ENCODE measurements around the gene SV2B.
A peak's percentile ranks its signal among the peaks of the same experiment; 100 is the strongest.

The SV2B gene

DNA sequence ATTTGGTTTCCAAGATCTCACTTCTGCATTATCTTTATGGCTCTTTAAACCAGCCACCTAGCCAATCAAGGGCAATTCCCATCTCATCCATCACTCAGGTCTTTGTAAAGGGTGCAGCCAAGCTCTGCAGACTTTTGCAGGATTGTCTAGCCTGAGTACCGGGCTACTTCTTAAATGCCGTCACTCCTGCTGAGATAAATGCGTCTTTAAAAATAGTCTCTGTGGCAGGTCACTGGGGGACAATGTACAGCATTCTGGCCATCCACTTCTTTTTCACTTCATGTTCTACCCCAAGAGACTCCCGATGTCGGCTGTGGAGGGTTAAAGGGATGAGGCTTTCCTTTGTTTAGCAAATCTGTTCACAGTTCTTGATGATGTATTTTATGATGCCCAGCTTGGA is 194.7 kb downstream of the SV2B start:
- intact Hi-C loops (cut with DNase I), result no loop called here
- DNase-seq, result no peak

DNA sequence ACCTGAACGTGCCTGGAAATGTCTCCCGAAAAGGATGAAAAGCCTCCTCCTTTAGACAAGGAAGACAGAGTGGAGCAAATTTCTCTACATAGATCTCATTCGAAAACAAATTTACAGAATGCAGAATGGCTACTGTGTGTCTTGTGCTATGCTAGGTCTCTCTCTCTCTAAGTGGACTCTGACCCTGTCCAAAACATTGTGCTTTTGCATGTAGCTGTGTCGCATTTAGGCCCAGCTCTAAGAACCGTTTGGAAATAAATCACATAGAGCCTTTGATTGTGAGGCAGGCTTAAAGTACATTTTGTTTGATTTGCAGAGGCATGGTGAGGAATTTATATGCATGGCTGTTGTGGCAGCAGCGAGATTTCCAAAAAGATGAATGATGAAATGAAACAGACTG is 198.0 kb downstream of the SV2B start:
- no peak for DNase-seq
- intact Hi-C loops (cut with DNase I), result no loop called here

DNA sequence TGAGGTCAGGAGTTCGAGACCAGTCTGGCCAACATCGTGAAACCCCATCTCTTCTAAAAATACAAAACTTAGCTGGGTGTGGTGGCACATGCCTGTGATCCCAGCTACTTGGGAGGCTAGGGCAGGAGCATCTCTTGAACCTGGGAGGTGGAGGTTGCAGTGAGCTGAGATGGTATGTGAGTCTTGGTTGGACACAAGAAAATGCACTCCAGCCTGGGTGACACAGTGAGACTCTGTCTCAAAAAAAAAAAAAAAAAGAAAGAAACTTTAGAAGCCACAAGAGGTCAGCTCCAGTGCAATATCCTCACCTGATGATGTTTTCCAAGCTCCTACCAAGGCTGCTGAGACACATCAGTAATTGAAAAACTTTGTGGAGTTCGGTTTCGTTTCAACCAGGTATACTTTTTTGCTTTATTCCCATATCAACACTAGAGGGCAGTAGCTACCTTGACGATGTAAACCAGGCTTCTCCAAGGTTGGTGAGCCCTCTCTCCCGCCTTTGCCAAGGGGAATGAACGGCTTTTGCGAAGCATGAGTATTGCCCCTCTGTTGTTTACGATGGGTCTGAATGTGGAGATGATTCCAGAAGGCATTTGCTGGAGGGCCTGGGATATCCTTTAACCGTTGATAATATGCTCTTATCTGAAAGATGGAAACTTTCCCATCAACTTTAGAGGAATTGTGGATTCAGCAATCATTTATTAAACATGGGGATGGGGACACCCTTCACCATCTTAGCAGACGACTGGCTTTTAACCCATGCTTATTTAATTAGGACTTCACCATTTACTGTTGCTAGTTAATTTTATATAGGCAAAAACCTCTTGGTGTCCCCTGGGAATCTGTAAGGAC is 202.8 kb downstream of the SV2B start:
- DNase-seq, result peak in 6 of 10 donors; percentile 27 to 85 (median 44)
- intact Hi-C loops (cut with DNase I), result loop anchor here (1.0 to 10.0 kb wide), 5 partner anchors 219 to 774 kb away; partner anchors contain the start of gene SLCO3A1

DNA sequence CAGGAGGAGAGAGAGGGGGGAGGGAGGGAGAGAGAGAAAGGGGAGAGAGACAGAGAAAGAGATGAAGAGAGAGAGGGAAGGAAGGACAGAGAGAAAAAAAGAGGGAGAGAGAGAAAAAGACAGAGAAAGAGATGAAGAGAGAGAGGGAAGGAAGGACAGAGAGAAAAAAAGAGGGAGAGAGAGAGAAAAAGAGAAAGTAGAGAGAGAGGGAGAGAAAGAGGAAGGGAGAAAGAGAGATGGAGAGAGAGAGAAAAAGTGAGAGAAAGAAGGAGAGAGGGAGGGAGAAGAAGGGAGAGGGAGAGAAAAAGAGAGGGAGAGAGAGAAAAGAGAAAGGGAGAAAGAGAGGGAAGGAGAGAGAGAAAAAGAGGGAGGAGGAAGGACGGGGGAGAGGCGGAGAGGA is 204.2 kb downstream of the SV2B start:
- DNase-seq, result no peak
- intact Hi-C loops (cut with DNase I), result loop anchor here (10.0 kb wide), 2 partner anchors 401 to 641 kb away; no protein-coding TSS in a partner anchor

DNA sequence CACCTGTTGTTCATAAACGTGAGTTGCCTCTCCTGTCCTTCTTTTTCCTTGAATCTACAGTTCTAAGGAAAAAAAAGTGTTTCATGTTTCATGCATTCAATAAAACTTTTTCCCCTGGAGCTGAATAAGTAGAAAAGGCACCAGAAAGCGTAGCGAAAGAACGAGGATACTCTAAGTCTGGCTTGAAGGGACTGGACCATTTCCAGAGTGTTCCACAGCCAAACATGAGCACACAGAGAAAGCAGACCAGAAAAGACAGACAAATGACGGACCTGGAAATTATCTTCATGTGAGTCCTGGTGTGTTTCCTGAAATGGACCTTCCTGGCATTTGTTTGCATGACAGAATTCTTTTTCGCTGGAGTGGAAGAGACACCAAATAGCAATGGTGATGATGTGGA is 204.7 kb downstream of the SV2B start:
- DNase-seq, result no peak
- intact Hi-C loops (cut with DNase I), result loop anchor here (10.0 kb wide), 2 partner anchors 400 to 640 kb away; no protein-coding TSS in a partner anchor

DNA sequence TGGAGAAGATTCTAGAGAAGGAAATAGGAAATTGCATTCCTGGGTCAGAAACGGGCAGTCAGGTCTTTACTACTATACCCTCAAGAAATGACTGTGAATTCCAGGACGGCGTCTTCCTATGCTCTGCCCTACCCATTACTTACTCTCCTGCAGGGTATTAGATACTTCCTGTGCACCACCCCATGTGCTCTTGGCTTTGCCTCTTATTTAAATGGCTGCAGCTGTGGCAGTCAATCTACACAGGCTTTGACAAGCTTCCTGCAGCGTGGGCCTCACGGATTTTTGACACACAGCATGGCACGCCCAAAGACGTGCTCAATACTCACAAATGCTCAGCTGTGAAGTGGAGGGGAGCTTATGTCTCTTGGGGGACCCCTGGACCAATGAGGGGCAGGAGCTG is 206.1 kb downstream of the SV2B start:
- peak in 1 of 10 donors; percentile 35 for DNase-seq
- intact Hi-C loops (cut with DNase I), result loop anchor here (10.0 kb wide), 2 partner anchors 399 to 639 kb away; no protein-coding TSS in a partner anchor

DNA sequence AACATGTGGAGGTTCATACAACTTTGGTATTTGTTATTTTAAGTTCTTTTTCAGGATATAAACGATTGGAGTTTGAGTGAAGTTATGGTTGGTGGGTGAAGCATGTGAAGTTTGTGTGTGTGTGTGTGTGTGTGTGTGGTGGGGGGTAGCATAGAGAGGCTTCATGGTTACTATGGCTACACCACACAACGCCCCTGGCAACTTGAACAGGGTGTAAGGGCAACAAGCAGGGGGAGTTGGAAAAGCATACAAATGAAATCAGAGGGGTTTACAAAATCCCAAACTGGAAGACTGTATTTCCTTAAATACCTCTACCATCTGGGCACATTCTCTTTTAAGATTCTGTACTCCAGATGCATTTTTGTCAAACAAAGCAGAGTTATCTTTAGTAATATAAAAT is 207.5 kb downstream of the SV2B start:
- intact Hi-C loops (cut with DNase I), result loop anchor here (10.0 kb wide), 2 partner anchors 397 to 637 kb away; no protein-coding TSS in a partner anchor
- no peak for DNase-seq

DNA sequence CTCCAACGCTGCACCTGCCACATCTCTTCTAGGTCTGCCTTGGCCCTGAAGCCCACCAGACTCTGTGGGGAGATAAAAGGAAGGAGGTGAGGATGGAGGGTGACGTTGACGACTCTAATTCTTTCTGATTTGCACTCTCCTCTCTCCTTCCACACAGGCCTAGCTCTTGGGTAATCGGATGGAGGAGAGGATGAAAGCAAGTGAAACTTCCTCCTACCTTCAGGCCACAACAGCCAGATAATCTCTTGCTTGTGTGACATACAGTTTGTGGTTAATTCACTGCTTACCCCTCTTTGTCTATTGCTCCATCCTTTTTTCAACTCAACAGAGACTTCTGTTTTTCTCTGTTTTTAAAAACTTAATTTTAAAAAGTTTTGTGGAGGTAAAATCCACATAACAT is 208.1 kb downstream of the SV2B start:
- intact Hi-C loops (cut with DNase I), result loop anchor here (10.0 kb wide), 2 partner anchors 397 to 637 kb away; no protein-coding TSS in a partner anchor
- peak in 1 of 10 donors; percentile 25 for DNase-seq

DNA sequence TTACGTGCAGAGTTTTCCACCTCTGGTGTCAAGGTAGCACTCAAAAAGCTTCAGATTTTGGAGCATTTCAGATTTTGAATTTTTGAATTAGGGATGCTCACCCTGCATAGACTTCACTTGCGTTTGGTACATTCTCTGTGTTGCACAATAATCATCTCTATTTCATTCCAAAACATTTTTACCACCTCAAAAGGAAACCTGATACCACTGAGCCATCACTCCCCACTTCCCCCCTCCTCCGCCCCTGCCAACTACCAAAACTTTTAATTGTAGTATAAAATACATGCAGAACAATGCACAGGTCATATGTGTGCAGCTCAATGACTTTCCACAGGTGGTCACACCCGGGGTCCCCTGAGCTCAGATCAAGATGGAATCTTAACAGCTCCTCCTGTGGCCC is 208.8 kb downstream of the SV2B start:
- intact Hi-C loops (cut with DNase I), result loop anchor here (10.0 kb wide), 2 partner anchors 396 to 636 kb away; no protein-coding TSS in a partner anchor
- DNase-seq, result peak in 1 of 10 donors; percentile 41

DNA sequence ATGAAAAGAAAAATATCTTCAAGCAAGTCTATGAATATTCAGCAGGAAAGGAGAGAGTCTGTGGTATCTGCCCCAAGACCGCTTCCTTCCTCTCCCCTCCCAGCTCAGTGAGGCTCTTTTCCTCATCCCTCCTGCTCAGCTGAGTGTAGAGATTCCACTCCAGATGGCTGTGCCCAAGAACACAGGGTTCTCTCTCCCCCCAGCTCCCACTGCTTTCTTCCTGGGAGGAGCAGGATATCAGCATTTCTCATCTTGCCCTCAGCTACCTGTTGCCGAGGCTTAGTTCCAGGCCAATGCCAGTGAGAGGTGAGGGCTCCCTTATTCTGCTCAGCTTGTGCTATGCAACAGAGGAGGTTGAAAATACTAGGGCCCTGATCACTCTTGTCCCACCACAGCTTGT is 211.9 kb downstream of the SV2B start:
- DNase-seq, result no peak
- intact Hi-C loops (cut with DNase I), result no loop called here

DNA sequence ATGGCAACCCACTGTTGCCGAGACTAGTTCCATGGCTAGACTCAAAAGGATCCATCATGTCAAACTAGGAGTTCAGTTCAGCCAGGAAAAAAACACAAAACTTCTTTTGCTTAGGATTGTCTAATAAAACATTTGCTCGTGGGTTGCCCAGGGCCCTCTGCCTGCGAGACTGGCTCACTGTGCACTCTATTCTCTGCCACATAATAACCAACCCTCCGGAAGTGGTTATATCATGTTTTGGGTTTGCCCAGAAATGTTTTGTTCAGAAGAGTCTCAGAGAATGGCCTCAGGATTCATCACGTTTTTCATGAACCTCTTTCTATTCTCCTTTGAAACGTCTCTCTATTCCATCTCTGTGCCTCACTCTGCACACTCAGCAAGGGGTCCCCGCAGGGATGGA is 216.1 kb downstream of the SV2B start:
- DNase-seq, result no peak
- intact Hi-C loops (cut with DNase I), result no loop called here

DNA sequence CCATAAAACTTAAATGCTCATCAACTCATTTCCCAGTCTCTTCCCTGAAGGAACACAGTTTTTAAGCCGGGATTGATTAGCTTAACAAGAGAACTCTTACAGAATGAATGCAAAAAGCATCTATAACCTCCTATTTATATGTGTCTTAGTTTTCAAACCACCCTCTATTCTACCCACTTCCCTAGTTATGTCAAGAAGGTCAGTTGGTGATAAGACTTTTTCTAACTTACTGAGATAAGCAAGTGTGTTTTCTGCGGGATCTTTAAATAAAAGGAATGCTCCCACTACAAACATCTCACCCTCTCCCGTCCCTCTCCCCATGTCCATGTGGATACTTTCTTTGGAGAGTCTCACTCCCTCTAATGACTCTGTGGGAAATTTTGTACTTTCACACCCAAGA is 218.5 kb downstream of the SV2B start:
- intact Hi-C loops (cut with DNase I), result no loop called here
- DNase-seq, result no peak

DNA sequence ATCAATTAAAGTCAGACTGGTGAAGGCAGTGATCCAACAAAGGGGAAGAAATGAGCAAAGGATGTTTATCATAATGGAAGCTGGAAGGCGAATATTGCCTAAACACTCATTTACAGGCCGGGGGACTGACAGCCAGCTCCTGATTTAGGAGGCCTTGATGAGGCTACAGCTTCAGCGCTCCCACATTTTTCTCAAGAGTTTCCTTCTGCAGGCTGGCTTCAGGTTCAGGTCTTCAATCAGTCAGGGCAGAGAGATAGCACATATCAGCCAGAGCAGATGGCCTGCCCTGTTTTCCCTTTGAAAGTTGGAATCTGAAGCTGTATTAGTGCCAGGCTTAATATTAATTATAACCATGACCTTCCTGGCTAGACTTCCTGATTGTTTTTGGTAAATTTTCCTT is 218.9 kb downstream of the SV2B start:
- intact Hi-C loops (cut with DNase I), result no loop called here
- DNase-seq, result no peak

DNA sequence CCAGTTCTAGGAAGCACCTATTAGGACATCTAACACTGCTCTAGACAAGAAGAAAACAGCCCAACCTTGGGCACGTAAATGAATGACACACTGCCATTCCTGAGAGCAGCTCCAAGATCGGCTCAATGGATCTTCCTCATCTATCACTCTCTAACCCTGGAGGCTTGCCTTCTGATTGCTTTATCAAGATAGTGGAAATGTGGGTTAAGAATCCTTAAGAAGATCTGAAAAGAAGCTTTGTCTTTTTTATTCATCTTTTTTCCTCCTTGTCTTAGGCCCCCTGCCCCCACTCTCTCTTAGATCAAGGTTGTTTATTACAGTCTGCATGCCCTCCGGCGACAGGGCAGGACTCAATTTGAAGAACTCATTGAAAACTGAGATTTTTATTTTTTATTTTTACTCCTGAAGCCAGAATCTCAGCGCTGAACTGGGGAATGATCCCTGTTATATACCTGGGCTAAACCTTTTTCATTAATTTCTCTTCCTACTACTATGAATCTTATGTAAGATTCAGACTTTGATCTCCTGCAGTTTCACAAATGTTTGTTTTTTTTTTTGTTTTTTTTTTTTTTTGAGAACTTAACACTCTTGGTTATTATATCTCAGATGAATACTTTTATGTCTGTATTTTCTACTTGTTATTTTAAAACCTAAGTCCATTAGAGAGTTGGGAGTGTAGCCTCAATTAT is 219.5 kb downstream of the SV2B start:
- DNase-seq, result no peak
- intact Hi-C loops (cut with DNase I), result no loop called here

DNA sequence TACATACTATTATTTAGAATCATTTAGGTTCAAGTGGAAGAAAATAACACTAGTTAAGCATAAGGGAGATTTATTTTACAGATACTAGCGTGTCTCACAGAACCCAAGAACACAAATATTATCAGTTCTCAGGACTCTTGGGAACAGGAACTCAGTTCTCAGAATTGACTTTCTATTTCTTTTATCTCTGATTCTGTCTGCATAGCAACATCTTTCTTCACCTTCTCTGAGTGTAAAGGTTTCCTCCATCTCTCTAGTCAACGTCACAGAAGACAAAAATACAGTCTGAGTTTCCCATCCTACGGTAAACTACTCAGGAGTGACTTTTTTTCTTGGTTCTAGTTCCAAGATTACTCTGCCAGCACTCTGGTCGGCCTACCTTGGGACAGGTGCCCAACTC is 220.0 kb downstream of the SV2B start:
- intact Hi-C loops (cut with DNase I), result no loop called here
- no peak for DNase-seq

DNA sequence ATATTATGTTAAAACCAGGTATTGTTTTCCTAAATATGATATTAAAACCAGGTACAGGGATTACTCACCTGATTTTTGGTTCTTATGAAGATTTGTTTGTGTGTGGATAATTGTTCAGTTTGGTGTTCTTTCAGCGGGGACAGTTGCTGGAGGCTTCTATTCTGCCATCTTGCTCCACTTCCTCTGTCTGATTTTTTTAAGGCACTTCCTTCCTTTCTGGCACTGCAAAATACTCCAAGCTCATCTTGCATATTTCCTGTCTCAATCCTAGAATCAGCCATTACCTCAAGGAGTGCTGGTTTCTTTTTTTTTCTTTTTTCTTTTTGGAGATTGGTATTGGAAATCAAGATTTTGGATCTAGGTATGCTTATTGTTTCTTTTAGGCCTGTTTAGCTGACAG is 229.9 kb downstream of the SV2B start:
- intact Hi-C loops (cut with DNase I), result no loop called here
- no peak for DNase-seq

DNA sequence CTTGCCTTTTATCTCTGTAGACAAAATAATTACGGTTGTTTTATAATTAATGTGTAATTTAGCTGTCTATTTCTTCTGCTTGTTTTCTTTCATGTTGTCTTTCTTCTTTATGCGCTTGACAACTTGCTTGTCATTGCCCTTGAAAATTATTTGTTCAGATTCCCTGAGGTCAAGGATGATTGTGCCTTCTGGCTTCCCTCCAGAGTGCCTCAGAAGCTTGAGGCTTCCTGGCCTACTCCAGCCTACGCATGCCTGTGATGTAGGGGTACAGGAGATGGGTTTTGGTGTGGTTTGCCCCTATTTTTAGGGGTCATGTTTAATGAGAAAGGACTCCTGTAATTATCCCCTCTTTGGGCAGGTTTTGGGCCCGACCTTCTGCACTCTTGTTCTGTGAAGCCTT is 231.5 kb downstream of the SV2B start:
- intact Hi-C loops (cut with DNase I), result no loop called here
- DNase-seq, result no peak

DNA sequence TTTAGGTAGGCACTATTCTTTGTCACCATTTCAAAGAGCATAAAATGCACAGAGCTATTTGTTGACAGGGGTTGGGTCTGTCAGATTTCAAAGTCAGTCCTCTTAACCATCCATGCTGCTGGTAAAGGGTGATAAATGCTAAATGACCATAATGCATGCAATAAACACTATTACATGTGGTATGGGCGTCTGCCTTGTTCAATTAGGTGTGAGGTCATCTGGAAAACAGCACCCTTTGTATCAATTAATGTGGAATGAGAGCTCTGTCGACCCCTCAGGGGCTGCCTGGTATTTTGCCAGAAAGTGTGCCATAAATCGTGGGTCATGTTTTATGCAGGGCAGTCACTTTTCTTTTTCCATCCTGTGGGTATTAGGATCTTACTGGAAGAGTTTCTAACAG is 235.6 kb downstream of the SV2B start:
- intact Hi-C loops (cut with DNase I), result no loop called here
- DNase-seq, result no peak

DNA sequence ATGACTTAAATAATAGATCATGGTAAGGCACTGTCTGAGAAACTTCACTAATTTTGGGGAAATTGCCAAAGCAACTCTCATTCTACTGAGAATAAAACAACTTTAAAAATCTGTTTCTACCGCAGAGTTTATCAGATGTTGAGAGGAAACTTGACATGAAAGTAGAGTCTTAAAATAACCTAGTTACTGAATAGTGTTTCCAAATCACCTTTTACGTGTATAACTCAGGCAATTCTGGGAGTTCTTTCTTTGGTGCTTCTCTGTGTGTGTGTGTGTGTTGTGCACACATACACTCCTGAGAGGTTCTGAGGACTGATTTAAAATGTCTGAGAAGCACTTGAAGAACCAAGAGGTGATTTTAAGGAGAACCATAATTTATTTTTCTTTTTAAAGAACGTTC is 236.6 kb downstream of the SV2B start:
- intact Hi-C loops (cut with DNase I), result no loop called here

DNA sequence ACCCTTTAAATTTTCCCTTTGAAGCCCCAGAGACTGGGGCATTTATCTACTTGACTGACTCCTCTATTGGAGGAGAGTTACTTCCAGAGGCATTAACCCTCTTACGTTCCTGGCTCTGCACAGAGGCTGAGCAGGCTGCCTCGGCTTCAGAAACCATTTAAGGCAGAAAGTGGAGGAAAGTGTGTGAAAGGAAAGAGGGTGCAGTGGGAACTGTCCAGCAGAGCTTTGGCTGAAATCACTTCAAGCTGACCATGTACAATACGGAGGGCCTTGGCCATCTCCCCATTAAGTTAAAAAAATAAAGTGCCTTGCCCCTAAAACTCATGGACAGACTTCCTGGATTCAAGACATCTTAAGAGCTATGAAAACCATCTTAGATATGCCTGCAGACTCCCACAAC is 238.7 kb downstream of the SV2B start:
- DNase-seq, result no peak
- intact Hi-C loops (cut with DNase I), result no loop called here

More for the DNA sequence above, 236.6 kb downstream of the SV2B start:
- DNase-seq, result no peak

DNA sequence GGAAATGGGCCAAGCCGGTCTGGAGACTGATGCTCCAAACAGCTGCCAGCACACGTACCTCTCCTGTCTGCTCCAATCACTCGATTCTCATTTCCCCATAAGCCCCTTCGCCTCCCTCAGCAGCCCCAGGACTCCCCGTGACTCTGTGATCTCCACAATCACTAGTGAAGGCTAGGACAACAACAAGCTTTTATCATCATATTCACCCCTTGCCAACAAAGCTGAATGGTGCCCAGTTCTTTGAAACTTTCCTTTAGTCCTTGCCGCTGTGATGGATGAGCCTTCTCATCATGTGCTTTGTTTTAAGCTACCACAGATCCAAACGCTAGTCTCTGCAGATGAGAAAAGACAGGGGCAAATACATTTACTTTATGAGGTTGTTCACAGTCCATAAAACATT is 242.0 kb downstream of the SV2B start:
- intact Hi-C loops (cut with DNase I), result no loop called here
- peak in 2 of 10 donors; percentile 9 to 38 for DNase-seq
